Uterus (tissue), 4 donors: ENCODE data around the gene EPHA10. TPM values are rescaled to one million over a fixed set of nuclear protein-coding genes. Genes with fewer than 3 reads are reported as not detected.

Experiments used
- DNase-seq, 2 donors: peaks; one replicate each; pipeline ENCODE4 v3.0.0-alpha.2; 2019 to 2020
- H3K27ac ChIP-seq, 2 donors: fragments of 200-600 bp; sonication (generic); 1 replicate in 1 of 2; 2 replicates in 1 of 2; pipeline ENCODE4 v1.5.1; 2016 to 2018
- H3K27me3 ChIP-seq, 2 donors: fragments of 200-600 bp; sonication (generic); one replicate each; pipeline ENCODE4 v1.5.1; 2018 to 2019; ENCODE audit warnings: control low read depth in 1 of 2
- H3K36me3 ChIP-seq, 2 donors: fragments of 200-600 bp; sonication (generic); one replicate each; pipeline ENCODE4 v1.5.1; 2019; ENCODE audit warnings: control low read depth in 1 of 2
- H3K4me1 ChIP-seq, 2 donors: fragments of 200-600 bp; sonication (generic); one replicate each; pipeline ENCODE4 v1.5.1; 2018 to 2019; ENCODE audit warnings: control low read depth in 1 of 2
- H3K4me3 ChIP-seq, 2 donors: fragments of 200-600 bp; sonication (generic); 1 replicate in 1 of 2; 2 replicates in 1 of 2; pipeline ENCODE4 v1.5.1; 2018 to 2019; ENCODE audit warnings: mild to moderate bottlenecking in 1 of 2
- H3K9me3 ChIP-seq, 2 donors: fragments of 200-600 bp; sonication (generic); one replicate each; pipeline ENCODE4 v1.5.1; 2019; ENCODE audit warnings: control low read depth in 1 of 2
- CTCF ChIP-seq, 4 experiments: fragments of 200-600 bp in 2 of 4; fragments of 450-650 bp in 2 of 4; sonication (generic) in 2 of 4; IDR thresholded peaks; one replicate each; pipeline ENCODE4 v1.5.1; 2016 to 2019; ENCODE audit warnings: antibody characterized with exemption in 4 of 4, mild to moderate bottlenecking in 2 of 4, moderate library complexity in 1 of 4
- POLR2A ChIP-seq, 2 donors: fragments of 450-650 bp; IDR thresholded peaks; one replicate each; pipeline ENCODE4 v1.6.1; 2016; ENCODE audit warnings: antibody characterized with exemption in 2 of 2, mild to moderate bottlenecking in 1 of 2, moderate library complexity in 1 of 2
- intact Hi-C: fragments of 100-400 bp; cut with DNase I; formaldehyde crosslinking; loops from one replicate; pipeline ENCODE4 v1.15.1; 2023; ENCODE audit warnings: low total_unique reads
- total RNA-seq, 4 donors: library from RNA; depleted of rRNA in 3 of 4; stranded (reverse); fragments of >200 nt in 3 of 4; gene quantifications; one replicate each; pipeline versions ENCODE4 v1.1.0 to v1.2.4, GENCODE V29; 2014 to 2023
- donor health status: DM: yes; HTN: yes; CAD: no.

Gene EPHA10
- total RNA-seq, 4 donors from 2014 or later = 0.41 to 0.67 TPM; not detected in 2

- Histone ChIP-seq H3K4me1 (no peaks in the 10 kb centered on the region), H3K36me3 (no peaks in the 10 kb centered on the region), H3K27me3 (peaks cover 6 to 19% of the 10 kb centered on the region in 2 donors), H3K9me3 (no peaks in the 10 kb centered on the region), H3K4me3 (no peak overlapping the region), H3K27ac (no peak overlapping the region)
- no peak for DNase-seq
- TF ChIP-seq CTCF (IDR thresholded peaks at IDR 0.05) = no peak
- no peak for TF ChIP-seq POLR2A (IDR thresholded peaks at IDR 0.05)
- intact Hi-C loops = no loop called here
Observed at GRCh38 chr1:37767488-37767887, 2.6 kb upstream of the EPHA10 start.

- no peak for DNase-seq
- no peaks in the 10 kb centered on the region for H3K9me3 ChIP-seq
- no peaks in the 10 kb centered on the region for H3K4me1 ChIP-seq
- intact Hi-C loops = no loop called here
- no peaks in the 10 kb centered on the region for H3K36me3 ChIP-seq
- no peak overlapping the region for H3K4me3 ChIP-seq
- H3K27ac ChIP-seq = no peak overlapping the region
- H3K27me3 ChIP-seq = peaks cover 6 to 19% of the 10 kb centered on the region in 2 donors
- TF ChIP-seq CTCF (IDR thresholded peaks at IDR 0.05) = no peak
- no peak for TF ChIP-seq POLR2A (IDR thresholded peaks at IDR 0.05)
Observed at GRCh38 chr1:37765916-37766664, 1.2 kb upstream of the EPHA10 start.

GRCh38 chr1:37764414-37764825 lies 500 bp downstream of the EPHA10 start:
- DNase-seq = no peak
- Histone ChIP-seq H3K27ac (no peak overlapping the region), H3K4me1 (no peaks in the 10 kb centered on the region), H3K9me3 (no peaks in the 10 kb centered on the region), H3K27me3 (peaks cover 6 to 19% of the 10 kb centered on the region in 2 donors), H3K36me3 (no peaks in the 10 kb centered on the region), H3K4me3 (no peak overlapping the region)
- intact Hi-C loops = no loop called here
- no peak for TF ChIP-seq CTCF (IDR thresholded peaks at IDR 0.05)
- no peak for TF ChIP-seq POLR2A (IDR thresholded peaks at IDR 0.05)

GRCh38 chr1:37763791-37764413 lies 1.0 kb downstream of the EPHA10 start:
- Histone ChIP-seq H3K9me3 (no peaks in the 10 kb centered on the region), H3K4me3 (no peak overlapping the region), H3K27ac (no peak overlapping the region), H3K36me3 (no peaks in the 10 kb centered on the region), H3K4me1 (no peaks in the 10 kb centered on the region), H3K27me3 (peaks cover 6 to 19% of the 10 kb centered on the region in 2 donors)
- intact Hi-C loops = no loop called here
- no peak for DNase-seq
- TF ChIP-seq POLR2A (IDR thresholded peaks at IDR 0.05) (no peak), CTCF (IDR thresholded peaks at IDR 0.05) (no peak)

- intact Hi-C loops = no loop called here
- no peak overlapping the region for H3K27ac ChIP-seq
- no peaks in the 10 kb centered on the region for H3K4me1 ChIP-seq
- no peaks in the 10 kb centered on the region for H3K36me3 ChIP-seq
- H3K4me3 ChIP-seq = no peak overlapping the region
- no peak for DNase-seq
- no peaks in the 10 kb centered on the region for H3K9me3 ChIP-seq
- peaks cover 6 to 19% of the 10 kb centered on the region in 2 donors for H3K27me3 ChIP-seq
- no peak for TF ChIP-seq CTCF (IDR thresholded peaks at IDR 0.05)
- no peak for TF ChIP-seq POLR2A (IDR thresholded peaks at IDR 0.05)
Observed at GRCh38 chr1:37762516-37762915, 2.4 kb downstream of the EPHA10 start.
